Endothelial cell of umbilical vein (primary cell): ENCODE measurements around the gene ZDHHC3. TPM values are rescaled to one million over a fixed set of nuclear protein-coding genes. Genes with fewer than 3 reads are reported as not detected.

Source experiments
- BruUV-seq: library from RNA; stranded (reverse); fragments of 400-500 nt; replicated peaks from 2 replicates; lab custom pipeline; 2021; lab: Mats Ljungman, UMichigan
- CTCF ChIA-PET: fragments of 300-600, 350-600 bp; sonication (Branson Sonifier 250); formaldehyde crosslinking; loops from one replicate; lab custom pipeline; 2021; ENCODE audit warnings: antibody characterized with exemption, inconsistent platforms; lab: Charles Lee
- POLR2A ChIA-PET: fragments of 300-600, 350-600 bp; sonication (Branson Sonifier 250); formaldehyde crosslinking; loops from one replicate; lab custom pipeline; 2021; ENCODE audit warnings: antibody characterized with exemption, inconsistent platforms; lab: Charles Lee
- DNase-seq: peaks from one replicate; pipeline ENCODE4 v3.0.0-alpha.2; 2011; ENCODE audit warnings: low read depth, low spot score
- FAIRE-seq: peaks from 2 replicates; lab custom pipeline; 2011; peaks lifted over from hg19 to GRCh38; lab: Jason Lieb, UNC
- H2AFZ ChIP-seq: 2 replicates; pipeline ENCODE4 v1.6.0; 2012; ENCODE audit warnings: low read depth, low read length, control low read depth, inconsistent platforms
- H3K27ac ChIP-seq: 2 replicates; pipeline ENCODE4 v1.5.1; 2011; ENCODE audit warnings: low read depth, mild to moderate bottlenecking, control low read depth, low read length, moderate library complexity; ENCODE audit not compliant: insufficient read depth
- H3K27me3 ChIP-seq, 2 experiments: 2 replicates each; pipeline versions ENCODE4 v1.6.0 to v1.6.1; 2011; ENCODE audit warnings: low read length in 2 of 2, mixed read lengths in 1 of 2; ENCODE audit not compliant: control insufficient read depth in 2 of 2, insufficient read depth in 2 of 2
- H3K36me3 ChIP-seq, 2 experiments: 2 replicates in 1 of 2; 3 replicates in 1 of 2; pipeline ENCODE4 v1.5.1; 2011; ENCODE audit warnings: low read length in 2 of 2, mild to moderate bottlenecking in 1 of 2, moderate library complexity in 1 of 2; ENCODE audit not compliant: control insufficient read depth in 2 of 2, insufficient read depth in 2 of 2; ENCODE audit errors: extremely low read depth in 1 of 2
- H3K4me1 ChIP-seq: 3 replicates; pipeline ENCODE4 v1.5.1; 2011; ENCODE audit warnings: mild to moderate bottlenecking, low read length; ENCODE audit not compliant: control insufficient read depth, insufficient read depth; ENCODE audit errors: extremely low read depth
- H3K4me2 ChIP-seq: 2 replicates; pipeline ENCODE4 v1.6.1; 2011; ENCODE audit warnings: low read length, control low read depth, mixed read lengths; ENCODE audit not compliant: insufficient read depth
- H3K4me3 ChIP-seq, 3 experiments: fragments of 200-600 bp in 1 of 3; sonication (generic), shearing (Covaris generic) in 1 of 3; replicated peaks in 1 of 3; 2 replicates each; pipeline ENCODE4 v1.5.1; 2011 to 2016; ENCODE audit warnings: control low read depth in 3 of 3, low read length in 3 of 3, mild to moderate bottlenecking in 2 of 3, inconsistent platforms in 1 of 3, low read depth in 1 of 3, moderate library complexity in 1 of 3; ENCODE audit not compliant: insufficient read depth in 1 of 3
- H3K79me2 ChIP-seq: 2 replicates; pipeline ENCODE4 v1.6.0; 2012; ENCODE audit warnings: low read length, inconsistent platforms; ENCODE audit not compliant: control insufficient read depth, insufficient read depth
- H3K9ac ChIP-seq: replicated peaks from 2 replicates; pipeline ENCODE3; 2011; ENCODE audit warnings: low read length, control low read depth; ENCODE audit not compliant: insufficient read depth; ENCODE audit errors: extremely low read depth
- H3K9me1 ChIP-seq: replicated peaks from 3 replicates; pipeline ENCODE4 v1.6.0; 2011; ENCODE audit warnings: mild to moderate bottlenecking, low read length; ENCODE audit not compliant: control insufficient read depth, insufficient read depth; ENCODE audit errors: extremely low read depth
- H3K9me3 ChIP-seq: replicated peaks from 2 replicates; pipeline ENCODE4 v1.5.1; 2012; ENCODE audit warnings: low read length, inconsistent platforms; ENCODE audit not compliant: control insufficient read depth, insufficient read depth
- H4K20me1 ChIP-seq: replicated peaks from 2 replicates; pipeline ENCODE3; 2011; ENCODE audit warnings: mild to moderate bottlenecking, low read length; ENCODE audit not compliant: control insufficient read depth, insufficient read depth; ENCODE audit errors: extremely low read depth
- EZH2 ChIP-seq: IDR thresholded peaks from 2 replicates; pipeline ENCODE4 v1.6.1; 2012; ENCODE audit warnings: borderline replicate concordance, low read depth, mild to moderate bottlenecking, moderate library complexity, low read length, inconsistent platforms; ENCODE audit not compliant: severe bottlenecking
- FOS ChIP-seq: IDR thresholded peaks from 2 replicates; pipeline ENCODE4 v1.6.1; 2011; ENCODE audit warnings: mild to moderate bottlenecking, low read length, moderate library complexity, borderline replicate concordance; ENCODE audit not compliant: insufficient read depth
- GATA2 ChIP-seq: IDR thresholded peaks from 2 replicates; pipeline ENCODE4 v1.7.0; 2011; ENCODE audit warnings: low read depth, mild to moderate bottlenecking, moderate library complexity, mixed read lengths, low read length; ENCODE audit not compliant: insufficient read length, insufficient read depth
- JUN ChIP-seq: IDR thresholded peaks from 2 replicates; pipeline ENCODE4 v1.6.1; 2011; ENCODE audit warnings: borderline replicate concordance, low read depth; ENCODE audit not compliant: insufficient read length, insufficient read depth
- MYC ChIP-seq: IDR thresholded peaks from one replicate; pipeline ENCODE4 v1.6.1; 2011; ENCODE audit warnings: mild to moderate bottlenecking, low read depth, low read length
- POLR2A ChIP-seq: IDR thresholded peaks from 2 replicates; pipeline ENCODE4 v1.6.1; 2012; ENCODE audit warnings: low read depth, mild to moderate bottlenecking, control low read depth, low read length
- POLR2AphosphoS5 ChIP-seq: IDR thresholded peaks from 2 replicates; pipeline ENCODE4 v1.6.1; 2012; ENCODE audit warnings: low read depth, mild to moderate bottlenecking, control low read depth, low read length, moderate library complexity; ENCODE audit not compliant: insufficient read depth
- dilution Hi-C: fragments of 300-500 bp; cut with MboI; formaldehyde crosslinking; loops from one replicate; pipeline ENCODE4 v1.15.0; 2019; ENCODE audit warnings: low sequenced_read_pairs; ENCODE audit not compliant: extremely low pct_ligation_motif_present
- intact Hi-C: fragments of 100-400 bp; cut with micrococcal nuclease; formaldehyde crosslinking; loops from one replicate; pipeline ENCODE4 v1.10.0; 2022
- polyA plus RNA-seq, 4 experiments: library from polyadenylated mRNA; depleted of rRNA in 3 of 4; stranded (reverse) in 3 of 4; unstranded in 1 of 4; fragments of >200 nt; gene quantifications; 2 replicates each; pipeline versions ENCODE4 v1.2.1 to v1.2.3, GENCODE V29; 2011 to 2012; ENCODE audit warnings: missing spikeins in 1 of 4
- total RNA-seq: library from RNA; stranded (reverse); gene quantifications from 2 replicates; pipeline ENCODE4 v1.2.3, GENCODE V29; 2021
- TF ChIP-seq, protein P1 (sequence below): IDR thresholded peaks from 2 replicates; pipeline ENCODE4 v1.6.1; 2011; ENCODE audit not compliant: insufficient read depth, insufficient read length
- TF ChIP-seq, protein P2 (sequence below), 2 donors: IDR thresholded peaks; 1 replicate in 1 of 2; 2 replicates in 1 of 2; pipeline ENCODE4 v1.5.1; 2011; ENCODE audit warnings: low read length in 2 of 2, mild to moderate bottlenecking in 2 of 2, moderate library complexity in 2 of 2, control low read depth in 1 of 2, inconsistent platforms in 1 of 2, low read depth in 1 of 2; ENCODE audit not compliant: insufficient read depth in 1 of 2; ENCODE audit errors: extremely low read depth in 1 of 2

The ZDHHC3 gene
- total and polyA plus RNA-seq, 2 donors (not counting 3 experiments of a cell fraction or from before 2014, with no cell fraction given): 62.4 to 97.1 TPM

DNA sequence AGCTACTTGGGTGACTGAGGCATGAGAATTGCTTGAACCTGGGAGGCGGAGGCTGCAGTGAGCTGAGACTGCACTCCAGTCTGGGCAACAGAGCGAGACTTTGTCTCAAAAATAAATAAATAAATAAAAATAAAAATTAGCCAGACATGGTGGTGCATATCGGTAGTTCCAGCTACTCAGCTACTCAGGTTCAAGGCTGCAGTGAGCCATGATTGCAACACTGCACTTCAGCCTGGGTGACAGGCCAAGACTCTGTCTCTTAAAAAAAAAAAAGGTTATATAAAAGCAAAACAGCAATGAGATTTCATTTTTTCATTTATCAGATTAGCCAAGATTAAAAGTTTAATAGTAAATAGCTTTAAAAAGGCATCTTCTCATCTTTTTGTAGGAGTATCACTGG lies 98.6 kb downstream of the ZDHHC3 start:
- no peaks in the 10 kb centered on the region for H4K20me1 ChIP-seq
- no peaks in the 10 kb centered on the region for H3K4me1 ChIP-seq
- DNase-seq (no peak), FAIRE-seq (no peak)
- H3K9me1 ChIP-seq: no peaks in the 10 kb centered on the region
- H3K4me3 ChIP-seq: no peak overlapping the region
- no peaks in the 10 kb centered on the region for H3K79me2 ChIP-seq
- no TSS peak for BruUV-seq
- H2AFZ ChIP-seq: no peak overlapping the region
- no peak overlapping the region for H3K9ac ChIP-seq
- intact Hi-C loops: no loop called here
- ChIA-PET POLR2A (no interaction called here), CTCF (no interaction called here)
- H3K9me3 ChIP-seq: no peaks in the 10 kb centered on the region
- TF ChIP-seq EZH2: no peak
- TF ChIP-seq POLR2A: no peak
- no peak for TF ChIP-seq MYC
- TF ChIP-seq, protein P1, sequence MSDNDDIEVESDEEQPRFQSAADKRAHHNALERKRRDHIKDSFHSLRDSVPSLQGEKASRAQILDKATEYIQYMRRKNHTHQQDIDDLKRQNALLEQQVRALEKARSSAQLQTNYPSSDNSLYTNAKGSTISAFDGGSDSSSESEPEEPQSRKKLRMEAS: no peak
- no peaks in the 10 kb centered on the region for H3K27me3 ChIP-seq
- H3K36me3 ChIP-seq: no peaks in the 10 kb centered on the region
- no peak overlapping the region for H3K4me2 ChIP-seq
- dilution Hi-C loops: no loop called here
- no peak overlapping the region for H3K27ac ChIP-seq

DNA sequence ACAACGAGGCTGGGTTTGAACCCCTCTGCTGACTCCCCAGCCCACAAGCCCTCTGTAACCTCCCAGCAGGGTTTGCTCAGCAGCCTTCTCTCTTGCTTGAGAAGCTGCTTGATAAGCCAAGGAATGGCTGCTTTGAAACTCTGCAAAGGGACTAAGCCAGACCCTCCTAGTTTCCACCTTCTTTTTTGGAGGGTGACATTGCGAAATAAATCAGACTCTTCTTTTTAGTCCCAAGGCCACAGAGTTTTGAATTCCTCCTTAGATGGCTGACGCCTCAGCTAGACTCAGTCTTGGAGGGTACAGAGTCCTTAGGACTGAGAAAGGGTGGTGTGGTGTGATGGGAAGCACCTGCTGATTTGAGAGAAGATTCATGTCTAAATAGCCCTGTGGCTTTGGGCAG lies 100.4 kb downstream of the ZDHHC3 start:
- ChIA-PET CTCF (no interaction called here), POLR2A (no interaction called here)
- Histone ChIP-seq H3K4me3 (no peak overlapping the region), H2AFZ (no peak overlapping the region), H3K36me3 (no peaks in the 10 kb centered on the region), H4K20me1 (no peaks in the 10 kb centered on the region), H3K79me2 (no peaks in the 10 kb centered on the region), H3K4me1 (no peaks in the 10 kb centered on the region), H3K27me3 (no peaks in the 10 kb centered on the region), H3K9me3 (no peaks in the 10 kb centered on the region), H3K27ac (no peak overlapping the region), H3K9ac (no peak overlapping the region), H3K4me2 (no peak overlapping the region), H3K9me1 (no peaks in the 10 kb centered on the region)
- intact Hi-C loops (no loop called here), dilution Hi-C loops (no loop called here)
- FAIRE-seq (no peak), DNase-seq (no peak)
- no TSS peak for BruUV-seq
- TF ChIP-seq, protein P2, sequence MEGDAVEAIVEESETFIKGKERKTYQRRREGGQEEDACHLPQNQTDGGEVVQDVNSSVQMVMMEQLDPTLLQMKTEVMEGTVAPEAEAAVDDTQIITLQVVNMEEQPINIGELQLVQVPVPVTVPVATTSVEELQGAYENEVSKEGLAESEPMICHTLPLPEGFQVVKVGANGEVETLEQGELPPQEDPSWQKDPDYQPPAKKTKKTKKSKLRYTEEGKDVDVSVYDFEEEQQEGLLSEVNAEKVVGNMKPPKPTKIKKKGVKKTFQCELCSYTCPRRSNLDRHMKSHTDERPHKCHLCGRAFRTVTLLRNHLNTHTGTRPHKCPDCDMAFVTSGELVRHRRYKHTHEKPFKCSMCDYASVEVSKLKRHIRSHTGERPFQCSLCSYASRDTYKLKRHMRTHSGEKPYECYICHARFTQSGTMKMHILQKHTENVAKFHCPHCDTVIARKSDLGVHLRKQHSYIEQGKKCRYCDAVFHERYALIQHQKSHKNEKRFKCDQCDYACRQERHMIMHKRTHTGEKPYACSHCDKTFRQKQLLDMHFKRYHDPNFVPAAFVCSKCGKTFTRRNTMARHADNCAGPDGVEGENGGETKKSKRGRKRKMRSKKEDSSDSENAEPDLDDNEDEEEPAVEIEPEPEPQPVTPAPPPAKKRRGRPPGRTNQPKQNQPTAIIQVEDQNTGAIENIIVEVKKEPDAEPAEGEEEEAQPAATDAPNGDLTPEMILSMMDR (IDR thresholded peaks at IDR 0.05; ENCODE audit: extremely low read depth in 1 of 2, insufficient read depth in 1 of 2, low read depth in 1 of 2, low read length in 2 of 2): no peak
- TF ChIP-seq POLR2A (no peak), POLR2AphosphoS5 (no peak), MYC (no peak), EZH2 (no peak), GATA2 (no peak), FOS (no peak), JUN (no peak)
- TF ChIP-seq, protein P1: no peak
